Activated T-cell treated with anti-CD3 and anti-CD28 coated beads for 48 hours (primary cell): Measurements from ENCODE around the gene USP34.
"Not testable (repeated sequence)": the region's sequence is repeated elsewhere in the genome, so short reads cannot be mapped to it uniquely, and the experiment has no call there.

Source experiments
- DNase-seq: peaks from one replicate; pipeline ENCODE4 v3.0.0-alpha.2; 2020; ENCODE audit warnings: low read depth

Gene USP34

DNA sequence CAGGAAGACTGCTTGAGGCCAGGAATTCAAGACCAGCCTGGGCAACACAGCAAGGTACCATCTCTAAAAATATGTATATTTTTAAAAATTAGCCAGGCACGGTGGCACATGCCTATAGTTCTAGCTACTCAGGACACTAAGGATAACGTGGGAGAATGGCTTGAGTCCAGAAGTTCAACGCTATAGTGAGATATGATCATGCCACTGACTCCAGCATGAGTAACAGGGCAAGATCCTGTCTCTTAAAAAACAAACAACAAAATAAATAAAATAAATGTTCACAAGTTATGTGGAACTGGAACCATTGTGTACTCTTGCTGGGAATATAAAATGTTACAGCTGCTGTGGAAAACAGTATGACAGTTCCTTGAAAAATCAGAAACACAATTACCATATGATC, 47.2 kb downstream of the USP34 start:
- DNase-seq, result no peak

DNA sequence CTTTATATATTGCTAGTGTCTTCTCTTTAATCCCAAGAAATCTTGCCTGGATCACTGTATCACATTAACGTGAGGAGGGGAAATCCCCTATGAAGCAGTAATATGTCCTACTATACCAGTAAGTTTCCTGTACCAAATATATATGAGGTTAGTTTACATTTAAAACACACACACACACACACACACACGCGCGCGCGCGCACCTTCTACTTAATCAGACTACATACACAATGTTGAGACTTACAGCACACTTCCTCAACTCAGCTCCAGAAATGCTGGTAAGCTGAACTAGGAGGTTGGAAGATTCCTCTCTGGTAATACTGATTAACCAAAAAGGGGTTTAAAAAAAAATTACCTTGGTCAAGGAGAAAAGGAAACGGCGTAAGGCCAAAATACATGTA, 49.3 kb downstream of the USP34 start:
- no peak for DNase-seq

DNA sequence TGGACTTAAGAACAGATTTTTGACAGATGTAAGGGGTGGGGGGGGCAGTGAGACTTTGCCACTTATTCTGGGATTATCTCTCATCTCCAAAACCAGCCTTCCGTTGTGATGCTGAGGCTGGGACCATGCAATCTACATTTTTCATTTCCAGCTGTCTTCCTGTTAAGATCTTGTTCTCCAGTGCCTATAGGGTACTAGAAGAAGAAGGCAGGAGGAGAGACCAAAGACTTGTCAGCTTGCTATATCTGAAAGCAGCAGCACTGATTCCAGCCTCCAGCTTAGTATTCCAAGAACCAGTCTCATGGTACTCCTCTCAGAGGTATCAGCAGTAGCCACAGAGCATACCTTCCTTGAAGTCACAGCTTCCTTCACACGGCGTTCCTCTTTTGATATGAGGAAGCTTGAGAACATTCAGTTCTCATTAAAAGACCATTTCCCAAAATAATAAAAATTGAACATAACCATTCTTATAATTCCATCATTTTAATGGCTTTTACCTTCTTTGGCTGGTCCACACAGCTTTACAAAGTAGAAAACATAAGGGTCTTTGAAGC, 49.8 kb downstream of the USP34 start:
- no peak for DNase-seq

GRCh38 chr2:61419570-61419969, 51.3 kb downstream of the USP34 start:
- DNase-seq, result no peak

GRCh38 chr2:61419129-61419528, 51.8 kb downstream of the USP34 start:
- no peak for DNase-seq

DNA sequence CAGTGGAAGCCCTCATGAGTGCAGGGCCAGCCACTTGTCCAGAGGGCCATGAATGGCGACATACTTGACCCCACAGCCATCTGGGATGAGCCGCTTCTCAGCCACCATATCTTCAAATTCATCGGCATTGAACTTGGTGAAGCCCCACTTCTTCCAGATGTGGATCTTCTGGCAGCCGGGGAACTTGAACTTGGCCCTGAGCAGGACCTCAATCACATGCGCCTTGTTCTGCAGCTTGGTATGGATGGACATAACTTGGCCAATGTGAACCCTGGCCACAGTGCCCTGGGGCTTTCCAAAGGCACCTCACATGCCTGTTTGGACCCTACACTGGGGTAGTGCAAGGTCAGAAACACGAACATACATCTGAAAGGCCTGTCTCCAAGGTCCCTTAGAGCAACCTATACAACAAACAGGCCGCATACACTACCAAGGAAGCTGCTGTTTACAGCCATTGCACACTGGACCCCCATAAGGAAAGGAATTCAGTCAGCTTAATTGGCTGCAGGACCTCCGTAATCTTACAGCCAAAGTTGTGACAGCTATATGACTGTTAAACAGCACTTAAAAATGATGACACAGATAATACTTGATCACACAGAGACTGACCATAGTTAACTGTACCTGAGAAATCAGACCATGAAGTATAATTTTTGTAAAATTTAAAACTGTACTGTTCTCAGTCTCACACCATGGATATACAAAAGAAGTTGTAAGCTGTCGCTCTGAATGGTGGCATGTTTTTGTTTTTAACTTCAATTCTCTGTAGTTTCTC, 53.8 kb downstream of the USP34 start:
- DNase-seq, result no peak

- no peak for DNase-seq
These were observed 55.6 kb downstream of the USP34 start for GRCh38 chr2:61415265-61415664.

GRCh38 chr2:61414674-61415073, 56.2 kb downstream of the USP34 start:
- no peak for DNase-seq

DNA sequence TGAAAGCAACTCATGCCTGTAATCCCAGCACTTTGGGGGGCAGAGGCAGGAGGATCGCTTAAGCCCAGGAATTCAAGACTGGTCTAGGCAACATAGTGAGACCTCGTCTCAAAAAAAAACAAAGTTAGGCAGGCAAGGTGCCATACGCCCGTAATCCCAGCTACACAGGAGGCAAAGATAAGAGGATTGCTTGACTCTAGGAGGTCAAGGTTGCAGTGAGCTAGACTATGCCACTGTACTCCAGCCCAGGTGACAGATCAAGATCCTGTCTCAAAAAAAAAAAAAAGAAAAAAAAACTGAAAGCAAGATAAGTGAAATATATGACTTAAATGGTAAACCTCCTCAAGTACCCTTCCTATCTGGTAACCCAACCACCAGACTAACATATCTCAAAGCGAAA, 59.8 kb downstream of the USP34 start:
- DNase-seq, result no peak

GRCh38 chr2:61410185-61410584, 60.7 kb downstream of the USP34 start:
- DNase-seq, result no peak

- DNase-seq, result no peak
These were observed 65.1 kb downstream of the USP34 start for GRCh38 chr2:61405813-61406212.

DNA sequence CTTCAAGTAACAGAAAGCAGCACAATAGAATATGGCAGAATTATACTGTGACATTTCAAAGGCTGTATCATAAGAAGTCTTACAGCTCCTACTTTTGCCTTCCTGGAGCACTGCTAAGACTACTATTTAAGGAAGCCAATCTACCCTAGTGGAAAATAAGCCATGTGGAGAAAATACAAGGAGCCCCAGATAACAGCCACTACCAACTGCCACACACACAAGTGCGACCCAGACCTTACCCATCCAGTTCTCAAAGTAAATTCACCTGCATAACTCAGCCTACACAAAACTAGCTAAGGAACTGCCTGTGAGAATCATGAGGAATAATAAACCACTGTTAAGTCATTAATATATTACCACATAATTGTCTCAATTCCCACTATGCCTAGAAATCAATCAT, 66.4 kb downstream of the USP34 start:
- DNase-seq, result no peak

DNA sequence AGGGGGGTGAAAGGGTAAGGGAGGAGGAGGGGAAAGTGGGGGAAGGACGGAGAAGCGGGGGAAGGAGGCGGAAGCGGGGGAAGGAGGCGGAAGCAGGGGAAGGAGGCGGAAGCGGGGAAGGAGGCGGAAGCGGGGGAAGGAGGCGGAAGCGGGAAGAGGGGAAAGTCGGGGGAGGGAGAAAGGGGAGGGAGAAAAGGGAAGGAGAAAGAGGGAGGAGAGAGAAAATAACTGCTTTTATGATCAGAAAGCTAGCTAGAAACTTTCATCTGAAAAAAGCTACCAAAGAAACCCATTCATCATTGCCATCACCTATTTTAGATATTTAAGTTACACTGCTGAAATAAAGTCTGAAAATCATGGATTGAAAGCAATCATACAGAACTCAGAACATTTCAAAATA, 72.5 kb downstream of the USP34 start:
- no peak for DNase-seq

DNA sequence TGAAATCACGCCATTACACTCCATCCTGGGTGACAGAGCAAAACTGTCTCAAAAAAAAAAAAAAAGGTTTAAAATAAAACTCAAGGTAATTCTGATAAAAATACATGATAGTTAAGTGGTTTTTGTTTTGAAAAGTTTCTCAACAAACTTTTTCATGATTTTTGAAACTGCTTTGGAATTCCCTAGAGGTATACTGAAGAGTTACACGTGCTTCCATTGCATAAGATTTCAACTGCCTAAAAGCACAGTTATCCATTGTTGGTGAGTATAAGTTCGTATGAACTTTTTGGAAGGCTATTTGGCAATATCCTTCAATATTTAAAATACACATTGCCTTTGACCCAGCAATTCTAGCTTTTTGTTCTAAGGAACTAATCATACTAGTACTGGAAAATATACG, 74.9 kb downstream of the USP34 start:
- DNase-seq, result no peak

- not testable (repeated sequence) for DNase-seq
These were observed 83.3 kb downstream of the USP34 start for GRCh38 chr2:61387588-61387987.

GRCh38 chr2:61380882-61381197, 90.0 kb downstream of the USP34 start:
- DNase-seq, result not testable (repeated sequence)

DNA sequence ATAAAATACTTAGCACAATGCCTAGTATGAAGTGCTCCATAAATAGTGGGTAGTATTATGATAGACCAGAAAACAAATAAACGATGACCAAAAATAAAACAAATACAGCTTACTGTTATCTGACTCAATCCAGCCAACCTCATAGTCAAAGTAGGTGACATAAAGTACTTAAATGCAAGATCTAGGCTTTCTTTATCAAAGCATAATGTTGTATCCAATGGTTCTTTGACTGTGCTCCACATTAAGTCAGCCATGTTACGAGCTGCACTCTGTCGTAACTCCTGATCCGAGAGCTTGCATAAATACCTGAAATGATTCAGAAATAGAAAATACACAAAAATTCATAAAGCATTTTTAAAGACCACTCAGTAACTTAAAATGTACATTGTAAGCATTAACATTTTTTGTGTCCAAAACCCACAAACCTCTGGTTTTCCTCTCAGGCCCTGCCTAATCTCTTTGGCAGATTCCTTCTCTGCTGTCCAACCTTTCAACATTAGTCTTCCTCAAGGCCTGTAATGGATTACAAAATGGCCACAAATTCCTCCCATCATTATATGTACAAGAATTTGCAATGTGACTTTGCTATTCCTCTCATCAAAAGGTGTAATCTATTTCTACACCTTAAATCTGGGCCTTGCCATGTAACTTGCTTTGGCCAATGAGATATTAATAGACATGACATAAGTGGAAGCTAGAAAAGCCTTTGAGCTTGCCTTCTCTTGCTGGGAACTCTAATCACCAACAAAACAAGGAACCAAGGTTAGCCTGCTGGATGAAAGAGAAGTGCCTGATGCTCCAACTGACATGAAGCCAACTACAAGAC, 90.6 kb downstream of the USP34 start:
- DNase-seq, result no peak

DNA sequence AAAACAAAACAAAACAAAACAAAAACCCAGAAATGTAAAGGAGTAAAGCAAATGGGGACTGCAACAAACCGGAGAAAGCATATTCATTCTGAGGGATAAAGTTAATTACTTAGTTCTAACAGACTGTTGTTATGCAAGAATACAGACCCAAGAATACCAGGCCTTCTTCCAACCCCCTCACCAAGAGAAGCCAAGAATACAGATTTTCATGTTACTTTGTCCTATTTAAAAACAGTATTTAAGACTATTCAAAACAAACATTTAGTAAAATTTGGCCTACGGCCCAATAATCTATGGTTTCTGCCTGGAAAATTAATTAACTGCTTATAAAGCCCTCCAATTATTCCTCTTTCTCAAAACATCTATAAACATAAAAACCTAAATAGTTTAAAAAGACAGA, 91.4 kb downstream of the USP34 start:
- no peak for DNase-seq

DNA sequence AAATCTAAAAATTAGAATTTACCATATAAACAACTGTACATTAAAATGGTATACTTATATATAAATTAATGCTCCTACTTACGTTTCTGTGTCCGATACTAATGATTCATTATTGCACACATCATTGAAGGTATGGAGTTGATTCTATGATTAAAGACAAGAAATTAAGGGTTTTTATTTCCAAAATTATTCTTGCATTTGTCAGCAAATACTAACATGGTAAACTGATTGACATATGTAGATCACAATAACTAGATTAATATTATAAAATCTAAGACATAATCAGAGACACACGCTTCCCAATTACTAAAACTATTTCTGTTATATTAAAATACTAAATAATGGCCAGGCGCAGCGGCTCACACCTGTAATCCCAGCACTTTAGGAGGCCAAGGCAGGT, 92.6 kb downstream of the USP34 start:
- no peak for DNase-seq

GRCh38 chr2:61377046-61377445, 93.8 kb downstream of the USP34 start:
- DNase-seq, result no peak

- no peak for DNase-seq
These were observed 94.7 kb downstream of the USP34 start for GRCh38 chr2:61376211-61376610.

GRCh38 chr2:61371027-61371426, 99.9 kb downstream of the USP34 start:
- no peak for DNase-seq
